GM19240 (cell line): ENCODE results near the gene AP4E1.
"Not testable (repeated sequence)": the region's sequence is repeated elsewhere in the genome, so short reads cannot be mapped to it uniquely, and the experiment has no call there.

ENCODE experiments used
- DNase-seq: peaks from one replicate; pipeline ENCODE4 v3.0.0; 2011; ENCODE audit warnings: low spot score; ENCODE audit not compliant: insufficient read length

The AP4E1 gene

DNA sequence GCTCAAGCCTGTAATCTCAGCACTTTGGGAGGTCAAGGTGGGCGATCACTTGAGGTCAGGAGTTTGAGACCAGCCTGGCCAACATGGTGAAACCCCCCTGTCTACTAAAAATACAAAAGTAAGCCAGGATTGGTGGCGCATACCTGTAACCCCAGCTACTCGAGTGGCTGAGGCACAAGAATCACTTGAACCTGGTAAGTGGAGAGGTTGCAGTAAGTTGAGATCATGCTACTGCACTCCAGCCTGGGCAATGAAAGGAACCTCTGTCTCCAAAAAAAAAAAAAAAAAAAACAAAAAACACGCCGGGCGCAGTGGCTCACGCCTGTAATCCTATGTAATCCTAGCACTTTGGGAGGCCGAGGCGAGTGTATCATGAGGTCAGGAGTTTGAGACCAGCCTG is 18.9 kb upstream of the AP4E1 start:
- DNase-seq: no peak

DNA sequence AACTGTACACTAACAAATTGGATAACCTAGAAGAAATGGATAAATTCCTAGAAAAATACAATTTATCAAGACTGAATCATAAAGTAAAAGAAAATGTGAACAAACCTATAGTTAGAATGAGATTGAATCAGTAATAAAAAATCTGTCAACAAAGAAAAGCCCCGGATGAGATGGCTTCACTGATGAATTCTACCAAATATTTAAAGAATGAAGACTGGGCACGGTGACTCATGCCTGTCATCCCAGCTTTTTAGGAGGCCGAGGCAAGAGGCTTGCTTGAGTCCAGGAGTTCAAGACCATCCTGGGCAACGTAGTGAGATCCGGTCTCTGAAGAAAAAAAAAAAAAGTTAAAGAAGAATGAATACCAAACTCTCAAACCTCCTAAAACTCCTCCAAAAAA is 17.7 kb upstream of the AP4E1 start:
- DNase-seq: no peak

DNA sequence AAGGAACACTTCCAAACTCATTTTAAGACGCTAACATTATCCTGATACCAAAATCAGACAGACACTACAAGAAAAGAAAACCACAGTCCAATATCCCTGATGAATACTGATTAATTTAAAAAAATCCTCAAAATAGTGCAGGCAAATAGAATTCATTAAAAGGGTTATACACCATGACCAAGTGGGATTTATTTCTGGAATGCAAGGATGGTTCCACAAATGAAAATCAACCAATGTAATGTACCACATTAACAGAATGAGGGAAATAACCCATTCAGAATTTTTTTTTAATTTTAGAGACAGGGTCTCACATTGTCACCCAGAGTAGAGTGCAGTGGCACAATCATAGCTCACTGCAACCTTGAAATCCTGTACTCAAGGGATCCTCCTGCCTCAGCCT is 17.3 kb upstream of the AP4E1 start:
- no peak for DNase-seq

DNA sequence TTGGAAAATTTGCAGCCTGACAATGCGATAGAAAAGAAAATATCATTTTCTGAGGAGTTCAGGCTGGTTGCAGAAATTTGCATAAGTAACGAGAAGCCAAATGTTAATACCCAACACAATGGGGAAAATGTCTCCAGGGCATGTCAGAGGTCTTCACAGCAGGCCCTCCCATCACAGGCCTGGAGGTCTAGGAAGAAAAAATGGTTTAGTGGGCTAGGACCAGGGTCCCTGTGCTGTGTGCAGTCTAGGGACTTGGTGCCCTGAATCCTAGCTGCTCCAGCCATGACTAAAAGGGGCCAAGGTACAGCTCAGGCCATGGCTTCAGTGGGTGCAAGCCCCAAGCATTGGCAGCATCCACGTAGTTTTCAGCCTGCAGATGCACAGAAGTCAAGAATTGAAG is 14.5 kb upstream of the AP4E1 start:
- DNase-seq: no peak

DNA sequence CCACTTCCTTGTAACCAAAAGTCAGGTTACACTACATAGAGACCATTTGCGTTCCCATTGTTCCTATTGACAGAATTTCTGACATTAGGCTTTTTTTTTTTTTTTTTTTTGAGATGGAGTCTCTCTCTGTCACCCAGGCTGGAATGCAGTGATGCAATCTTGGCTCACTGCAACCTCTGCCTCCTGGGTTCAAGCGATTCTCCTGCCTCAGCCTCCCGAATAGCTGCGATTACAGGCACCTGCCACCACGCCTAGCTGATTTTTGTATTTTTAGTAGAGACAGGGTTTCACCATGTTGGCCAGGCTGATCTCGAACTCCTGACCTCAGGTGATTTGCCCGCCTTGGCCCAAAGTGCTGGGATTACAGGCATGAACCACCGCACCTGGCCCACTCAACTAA is 7.1 kb upstream of the AP4E1 start:
- not testable (repeated sequence) for DNase-seq

DNA sequence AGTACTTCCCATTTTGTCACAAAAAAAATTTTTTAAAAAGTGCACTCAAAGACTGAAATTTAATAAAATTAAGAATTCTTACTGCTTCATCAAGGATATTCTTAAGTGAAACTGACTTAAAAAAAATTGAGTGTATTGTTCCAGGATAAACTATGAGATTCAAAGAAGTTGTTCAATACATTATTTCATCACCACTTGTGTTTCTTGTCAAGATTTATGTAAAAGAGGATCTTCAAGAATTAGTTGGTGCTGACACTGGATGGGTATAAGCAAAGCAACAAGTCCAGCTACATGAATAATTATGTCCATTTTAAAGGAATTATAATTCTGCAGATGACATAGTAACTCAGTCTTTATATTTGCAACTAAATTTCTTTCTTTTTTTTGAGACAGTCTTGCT is 4.3 kb upstream of the AP4E1 start:
- DNase-seq: no peak

DNA sequence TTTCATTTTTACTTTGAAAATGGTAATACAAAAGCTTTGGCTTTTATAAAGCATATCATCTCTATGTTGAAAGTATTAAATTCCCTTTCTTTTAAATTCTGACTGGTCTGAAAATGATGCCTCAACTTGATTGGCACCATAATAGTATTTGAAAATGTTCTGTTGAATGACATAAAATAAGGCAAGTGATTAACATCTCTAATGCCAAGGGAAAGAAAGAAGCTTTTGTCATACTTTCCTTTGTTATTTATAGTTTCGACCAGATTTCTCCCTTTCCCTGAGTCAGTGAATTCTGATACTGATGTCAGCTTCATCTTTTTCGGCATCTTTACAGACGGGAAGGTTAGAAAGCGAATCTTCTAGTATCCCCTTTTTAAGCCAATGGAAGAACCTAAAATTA is 3.4 kb upstream of the AP4E1 start:
- no peak for DNase-seq

DNA sequence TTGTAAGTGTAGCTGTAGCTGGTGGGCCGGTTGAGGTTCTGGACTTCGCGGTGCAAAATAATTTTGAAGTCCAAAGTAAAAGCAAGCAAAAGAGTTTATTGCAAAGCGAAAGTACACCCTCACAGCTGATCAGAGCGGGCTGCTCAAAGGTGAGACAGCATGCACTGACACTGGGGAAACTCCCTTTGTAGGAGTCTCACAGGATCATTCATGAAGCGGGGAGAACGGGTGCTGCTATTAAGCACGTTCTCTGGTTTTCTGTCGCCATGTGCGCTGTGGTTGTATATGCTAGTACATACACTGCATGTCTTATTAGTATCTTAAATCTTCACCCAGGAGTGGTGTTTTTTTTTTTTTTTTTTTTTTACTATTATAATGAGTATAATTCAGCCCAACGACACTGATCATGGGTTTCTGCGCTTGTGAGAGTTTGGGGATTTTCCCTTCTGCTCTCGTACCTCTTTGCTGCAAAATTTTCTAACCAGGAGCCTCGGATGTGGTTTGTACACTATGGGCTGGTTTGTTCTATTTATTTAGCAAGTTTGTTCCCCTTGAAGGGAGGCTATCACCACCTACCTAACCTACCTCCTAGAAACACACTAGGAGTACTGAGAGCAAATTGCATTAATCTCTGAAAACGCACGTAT is 1.4 kb upstream of the AP4E1 start:
- DNase-seq: peak; percentile 43

DNA sequence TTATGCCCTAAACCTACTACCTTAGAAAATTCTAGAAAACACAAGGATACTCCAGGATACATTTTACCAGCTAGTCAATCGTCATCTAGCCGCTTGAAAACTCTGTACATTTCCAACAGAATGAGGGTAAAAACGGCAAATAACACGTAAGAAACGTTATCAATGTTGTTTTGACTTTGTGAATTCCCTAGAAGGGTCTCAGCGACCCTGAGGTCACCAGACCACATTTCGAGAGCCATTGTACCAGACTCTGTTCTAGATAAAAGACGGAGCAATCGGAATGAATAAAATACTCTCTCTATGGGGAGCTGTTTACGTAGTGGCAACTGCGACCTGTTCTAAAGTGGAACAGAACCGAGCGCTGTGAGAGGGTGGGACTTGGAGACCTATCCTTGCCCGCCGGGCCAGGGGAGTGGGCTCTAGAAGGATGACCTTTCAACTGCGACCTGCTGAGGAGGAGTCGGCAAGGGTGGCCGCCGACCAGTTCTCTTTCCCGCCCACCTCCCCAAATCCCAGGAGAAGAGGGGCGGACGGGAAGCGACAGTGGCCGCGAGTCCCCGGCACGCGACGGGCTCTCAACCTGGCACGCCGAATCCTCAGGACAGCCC is 778 bp upstream of the AP4E1 start:
- no peak for DNase-seq

DNA sequence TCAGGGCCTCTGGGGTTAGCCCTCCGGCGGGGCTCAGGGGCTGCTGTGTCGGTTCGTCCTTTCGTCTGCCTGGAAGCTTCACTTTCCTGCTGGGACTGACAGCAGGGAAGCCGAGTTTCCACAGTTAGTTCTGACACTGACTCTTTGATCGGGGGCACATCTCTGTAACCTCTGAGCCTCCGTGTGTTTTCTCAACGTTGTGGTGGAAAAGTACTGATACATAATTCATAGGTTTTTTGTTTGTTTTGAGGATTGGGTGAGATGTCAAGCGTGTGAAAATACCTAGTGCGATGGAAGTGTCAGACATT is 481 bp downstream of the AP4E1 start:
- no peak for DNase-seq

DNA sequence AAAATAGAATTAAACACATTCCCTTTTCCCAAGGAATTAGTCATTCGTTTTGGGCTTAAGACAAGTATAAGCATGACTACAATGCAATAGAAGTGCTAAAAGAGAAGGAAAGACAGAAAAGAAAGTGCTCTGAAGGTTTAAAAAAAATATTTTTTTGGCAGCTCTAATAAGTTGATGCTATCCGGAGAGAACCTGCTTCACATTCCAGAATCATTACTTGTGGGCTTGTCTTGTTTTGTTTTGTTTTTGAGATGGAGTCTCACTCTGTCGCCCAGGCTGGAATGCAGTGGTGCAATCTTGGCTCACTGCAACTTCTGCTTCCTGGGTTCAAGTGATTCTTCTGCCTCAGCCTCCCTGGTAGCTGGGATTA is 1.9 kb downstream of the AP4E1 start:
- DNase-seq: not testable (repeated sequence)

DNA sequence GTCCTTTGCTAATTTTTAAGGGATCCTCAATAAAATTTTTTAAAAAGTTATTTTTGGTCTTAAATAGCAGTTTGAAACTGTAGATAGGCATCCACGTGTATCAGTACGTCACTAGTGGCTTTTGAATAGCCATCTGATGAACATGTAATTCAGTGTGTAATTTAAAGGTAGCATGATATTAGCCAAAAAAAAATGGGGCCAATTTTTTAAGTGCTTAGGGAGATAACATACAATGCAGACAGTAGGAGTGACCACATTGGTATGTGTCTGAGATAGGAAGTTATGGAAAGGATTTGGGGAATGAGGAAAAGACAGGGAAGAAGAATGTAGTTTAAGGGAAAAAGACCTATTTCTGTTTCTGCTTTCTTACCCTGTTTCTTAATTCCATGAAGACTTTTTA is 2.5 kb downstream of the AP4E1 start:
- no peak for DNase-seq

DNA sequence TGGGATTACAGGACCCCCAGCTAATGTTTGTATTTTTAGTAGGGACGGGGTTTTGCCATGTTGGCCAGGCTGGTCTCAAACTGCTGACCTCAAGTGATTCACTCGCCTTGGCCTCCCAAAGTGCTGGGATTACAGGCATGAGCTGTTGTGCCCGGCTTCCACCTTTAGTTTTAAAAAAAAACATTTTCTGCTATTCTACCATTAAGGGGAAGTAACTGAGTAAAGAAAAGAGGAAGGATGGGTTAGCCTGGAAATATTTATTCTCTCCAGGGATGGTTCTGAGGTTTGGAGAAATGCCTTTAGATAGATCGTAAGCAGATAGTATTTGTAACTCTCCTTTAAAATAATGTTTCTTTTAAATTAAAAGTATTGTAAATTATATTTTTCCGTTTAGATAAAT is 3.1 kb downstream of the AP4E1 start:
- no peak for DNase-seq

DNA sequence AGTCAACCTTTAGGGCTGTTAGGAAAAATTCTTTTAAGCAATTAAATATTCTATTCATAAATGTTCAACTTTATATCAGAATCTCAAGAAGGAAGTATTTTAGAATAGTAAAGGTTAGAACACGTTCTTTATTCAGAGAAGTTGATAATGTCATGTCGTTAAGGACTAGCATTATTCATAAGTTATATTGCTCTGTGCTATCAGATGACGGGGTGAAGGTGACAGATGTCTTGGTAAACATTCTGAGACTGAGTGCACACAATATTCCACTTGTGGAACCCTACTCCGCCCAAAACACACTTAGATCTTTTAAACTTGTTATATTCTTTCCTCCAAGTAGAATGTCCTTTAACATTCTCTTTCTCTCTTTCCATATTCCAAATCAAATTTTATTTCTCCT is 7.9 kb downstream of the AP4E1 start:
- DNase-seq: no peak

DNA sequence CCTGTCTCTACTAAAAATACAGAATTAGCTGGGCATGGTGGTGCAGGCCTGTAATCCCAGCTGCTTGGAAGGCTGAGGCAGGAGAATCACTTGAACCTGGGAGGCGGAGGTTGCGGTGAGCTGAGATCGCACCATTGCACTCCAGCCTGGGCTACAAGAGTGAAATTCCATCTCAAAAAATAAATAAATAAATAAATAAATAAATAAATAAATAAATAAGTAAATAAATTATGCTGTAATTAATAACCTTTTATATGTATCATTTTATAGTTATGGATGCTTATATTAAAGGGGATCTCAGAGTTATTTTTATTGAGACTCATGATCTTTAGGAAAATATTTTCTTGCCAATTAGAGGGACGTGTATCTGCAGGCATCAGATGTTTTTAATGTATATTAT is 10.9 kb downstream of the AP4E1 start:
- not testable (repeated sequence) for DNase-seq

DNA sequence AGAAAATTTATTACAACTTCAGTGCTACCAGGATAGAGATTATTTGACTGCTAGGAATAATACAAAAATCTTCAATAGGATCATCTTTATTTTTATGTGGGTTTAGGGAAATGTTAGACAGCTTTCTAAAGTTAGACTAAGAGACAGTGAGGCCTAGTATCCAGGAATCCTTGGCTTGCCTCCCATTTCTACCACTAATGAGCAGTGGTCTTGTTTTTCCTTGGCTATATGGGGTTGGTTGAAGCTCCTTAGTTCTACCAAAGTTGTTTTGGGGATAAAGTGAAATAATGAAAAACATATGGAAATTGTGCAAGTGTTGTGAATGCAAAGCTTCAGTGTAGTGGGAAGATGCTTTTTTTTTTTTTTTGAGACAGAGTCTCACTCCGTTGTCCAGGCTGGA is 16.8 kb downstream of the AP4E1 start:
- DNase-seq: no peak

DNA sequence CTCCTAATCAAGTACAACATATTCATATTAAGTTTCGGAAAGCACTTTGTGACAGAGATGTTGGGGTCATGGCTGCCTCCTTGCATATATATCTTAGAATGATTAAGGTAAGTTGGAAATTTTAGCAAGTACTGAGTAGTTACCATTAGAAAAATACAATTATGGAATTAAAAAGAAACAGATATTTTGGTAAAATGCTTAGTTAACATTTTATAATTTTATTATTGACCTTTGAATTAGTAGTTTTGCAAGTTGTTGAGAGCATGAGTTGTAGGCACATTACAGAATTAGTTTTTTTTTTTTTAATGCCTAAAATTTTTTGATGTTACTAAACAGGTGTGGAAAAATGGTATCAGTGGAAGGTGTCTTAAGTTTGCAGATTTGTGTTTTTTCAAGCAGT is 20.6 kb downstream of the AP4E1 start:
- DNase-seq: no peak

DNA sequence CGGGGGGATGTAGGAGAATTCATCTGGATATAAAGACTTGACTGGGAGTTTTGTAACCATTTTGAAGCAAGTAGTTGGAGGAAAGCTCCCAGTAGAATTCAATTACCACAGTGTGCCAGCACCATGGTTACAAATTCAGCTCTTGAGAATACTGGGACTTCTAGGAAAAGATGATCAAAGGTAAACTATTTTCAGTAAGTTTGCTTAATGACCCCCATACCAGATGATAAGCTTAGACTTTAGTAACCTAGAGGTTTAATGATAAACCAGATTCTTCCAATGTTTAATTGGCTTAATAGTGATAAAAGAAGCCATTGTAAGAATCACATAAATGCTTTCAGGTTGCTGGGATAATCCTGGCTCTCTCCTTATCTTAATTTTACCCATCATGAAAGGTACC is 22.3 kb downstream of the AP4E1 start:
- DNase-seq: no peak

DNA sequence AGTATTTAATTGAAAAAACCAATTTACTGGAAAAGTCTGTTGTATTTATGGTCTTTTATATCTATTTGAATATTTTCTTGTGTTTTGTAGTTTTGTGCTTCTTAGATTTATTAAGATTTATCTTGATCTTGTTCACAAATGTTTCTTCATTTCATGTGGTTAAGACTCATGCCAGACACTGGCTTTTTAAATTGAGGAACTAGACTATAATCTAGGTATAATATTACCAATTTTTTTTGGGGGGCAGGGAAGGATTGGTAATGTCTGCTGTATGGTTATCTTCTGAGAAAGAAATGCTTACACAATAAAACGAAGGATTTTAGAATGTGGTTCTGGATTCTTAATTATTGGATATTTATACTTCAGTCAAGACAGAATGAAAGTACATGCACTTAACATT is 24.9 kb downstream of the AP4E1 start:
- no peak for DNase-seq

DNA sequence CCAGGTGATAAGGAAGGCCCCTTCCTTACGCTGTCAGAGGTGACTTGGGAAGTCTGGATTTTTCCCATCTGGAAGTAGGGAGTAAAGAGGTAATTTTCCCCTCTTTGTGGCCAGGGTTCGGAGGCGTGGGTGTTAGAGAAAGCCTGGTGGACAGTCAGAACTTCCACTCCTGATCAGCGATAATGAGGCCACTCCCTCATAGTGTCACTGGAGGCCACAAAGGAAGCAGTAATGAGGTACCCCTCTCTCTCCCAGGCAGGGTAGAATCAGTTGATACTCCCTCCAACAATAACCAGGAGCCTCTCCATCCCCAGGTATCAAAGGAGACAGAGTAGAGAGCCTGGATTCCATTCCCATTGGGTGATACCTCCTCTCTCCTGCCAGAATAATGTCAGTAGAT is 30.0 kb downstream of the AP4E1 start:
- no peak for DNase-seq

DNA sequence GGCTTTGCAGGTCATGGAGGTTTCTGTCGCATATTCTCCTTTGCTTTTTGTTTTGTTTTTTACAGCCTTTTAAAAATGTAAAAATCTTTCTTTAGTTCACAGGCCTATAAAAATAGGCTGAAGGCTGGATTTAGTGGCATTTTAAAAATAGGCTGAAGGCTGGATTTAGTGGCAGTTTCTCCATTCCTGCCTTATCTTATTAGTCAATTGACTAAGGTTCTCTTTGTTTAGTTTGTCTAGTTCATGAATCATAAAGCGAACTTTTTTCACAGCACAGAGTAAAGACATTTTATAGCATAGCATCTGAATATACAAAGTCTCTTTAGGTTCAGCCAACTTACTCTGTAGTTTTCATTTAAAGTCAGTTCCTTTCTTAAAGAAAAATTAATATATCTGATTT is 31.4 kb downstream of the AP4E1 start:
- DNase-seq: no peak

DNA sequence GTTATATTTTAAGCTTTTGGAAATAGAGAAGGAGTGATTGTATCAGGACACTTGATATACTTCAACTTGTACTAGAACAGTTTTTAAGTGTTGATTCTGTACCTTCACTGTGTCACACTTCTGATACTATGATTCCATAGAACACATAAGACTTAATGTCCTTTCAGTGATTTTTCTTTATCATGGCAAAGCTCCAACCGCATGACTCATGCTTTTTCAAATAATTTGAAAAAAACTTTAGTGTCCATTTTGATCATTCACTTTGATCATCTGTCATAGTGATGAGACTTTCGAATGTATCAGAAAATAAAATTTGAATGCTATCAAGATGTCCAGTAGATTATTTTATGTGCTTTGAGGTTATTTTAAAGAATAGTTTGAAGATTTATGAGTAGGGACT is 32.0 kb downstream of the AP4E1 start:
- DNase-seq: no peak

DNA sequence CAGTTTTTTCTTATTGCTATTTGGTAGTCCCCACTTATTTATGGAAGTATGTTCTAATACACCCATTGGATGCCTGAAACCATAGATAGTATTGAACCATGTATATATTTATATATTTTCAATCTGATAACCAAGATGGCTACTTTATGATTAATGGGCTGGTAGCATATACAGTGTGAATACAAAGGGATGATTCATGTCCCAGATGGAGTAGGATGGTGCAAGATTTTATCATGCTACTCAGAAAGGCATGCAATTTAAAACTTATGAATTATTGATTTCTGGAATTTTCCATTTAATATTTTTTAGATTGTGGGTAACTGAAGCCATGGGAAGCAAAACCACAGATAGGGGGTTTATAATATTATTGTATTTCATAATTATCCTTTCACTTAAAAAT is 35.2 kb downstream of the AP4E1 start:
- no peak for DNase-seq

DNA sequence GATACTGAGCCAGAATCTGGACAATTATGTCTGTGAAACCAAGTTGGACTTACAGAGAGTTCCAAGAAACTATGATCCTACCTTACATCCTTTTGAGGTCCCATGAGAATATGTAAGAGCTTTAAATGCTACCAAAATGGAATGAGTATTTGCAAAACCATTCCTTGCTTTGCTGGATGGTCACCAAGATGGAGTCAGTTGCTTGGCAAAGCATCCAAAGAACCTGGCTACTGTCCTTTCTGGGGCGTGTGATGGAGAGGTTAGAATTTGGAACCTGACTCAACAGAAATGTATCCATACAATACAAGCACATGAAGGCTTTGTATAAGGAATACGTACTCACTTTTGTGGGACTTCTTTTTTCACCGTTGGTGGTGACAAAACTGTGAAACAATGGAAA is 36.2 kb downstream of the AP4E1 start:
- no peak for DNase-seq
